ENCODE data around the gene ARHGAP33. TPM values are rescaled to one million over a fixed set of nuclear protein-coding genes. Genes with fewer than 3 reads are reported as not detected.
"Not testable (repeated sequence)": the region's sequence is repeated elsewhere in the genome, so short reads cannot be mapped to it uniquely, and the experiment has no call there.

The ARHGAP33 gene
- total and polyA plus RNA-seq, 4 donors = 3.1 to 16.6 (median 12.2) TPM

GRCh38 chr19:35792312-35792711 is 16.9 kb downstream of the ARHGAP33 start:
- WGBS, 2 donors = 86 to 88% methylated on average over 15 of the region's 15 CpGs
- Histone ChIP-seq H3K9me3 (ENCODE audit: control insufficient read depth in 4 of 4, insufficient read depth in 3 of 4, low read length in 3 of 4) (no peaks in the 10 kb centered on the region), H3K4me1 (ENCODE audit: control insufficient read depth in 5 of 5, insufficient read depth in 5 of 5, low read length in 5 of 5) (no peaks in the 10 kb centered on the region), H3K27me3 (ENCODE audit: control insufficient read depth in 3 of 3, insufficient read depth in 3 of 3, low read length in 2 of 3) (peaks cover 0 to 10% (median 3%) of the 10 kb centered on the region in 3 donors), H3K27ac (ENCODE audit: low read depth in 1 of 2, low read length in 1 of 2) (no peak overlapping the region), H3K36me3 (ENCODE audit: control insufficient read depth in 4 of 4, insufficient read depth in 4 of 4, low read length in 4 of 4) (no peaks in the 10 kb centered on the region), H3K9ac (ENCODE audit: insufficient read depth in 1 of 2, low read length in 2 of 2) (no peak overlapping the region), H3K4me3 (no peak overlapping the region)
- DNase-seq (no peak), ATAC-seq (ENCODE audit: insufficient read depth, low FRiP score) (no peak)
- TF ChIP-seq CTCF (IDR thresholded peaks at IDR 0.05; ENCODE audit: control extremely low read depth, extremely low read depth) = no peak

GRCh38 chr19:35792888-35793287 is 17.5 kb downstream of the ARHGAP33 start:
- no peak for DNase-seq
- no peaks in the 10 kb centered on the region for H3K36me3 ChIP-seq (ENCODE audit: control insufficient read depth in 4 of 4, insufficient read depth in 4 of 4, low read length in 4 of 4)
- H3K27me3 ChIP-seq (ENCODE audit: control insufficient read depth in 3 of 3, insufficient read depth in 3 of 3, low read length in 2 of 3) = peaks cover 0 to 11% (median 4%) of the 10 kb centered on the region in 3 donors
- ATAC-seq (ENCODE audit: insufficient read depth, low FRiP score) = no peak
- no peaks in the 10 kb centered on the region for H3K9me3 ChIP-seq (ENCODE audit: control insufficient read depth in 4 of 4, insufficient read depth in 3 of 4, low read length in 3 of 4)
- H3K4me3 ChIP-seq = no peak overlapping the region
- H3K27ac ChIP-seq (ENCODE audit: low read depth in 1 of 2, low read length in 1 of 2) = no peak overlapping the region
- H3K9ac ChIP-seq (ENCODE audit: insufficient read depth in 1 of 2, low read length in 2 of 2) = no peak overlapping the region
- no peak for TF ChIP-seq CTCF (IDR thresholded peaks at IDR 0.05; ENCODE audit: control extremely low read depth, extremely low read depth)
- 78 to 83% methylated on average over 8 of the region's 8 CpGs for WGBS, 2 donors
- peaks cover 0 to 3% (median 0%) of the 10 kb centered on the region in 5 donors for H3K4me1 ChIP-seq (ENCODE audit: control insufficient read depth in 5 of 5, insufficient read depth in 5 of 5, low read length in 5 of 5)

- 77 to 82% methylated on average over 7 of the region's 7 CpGs for WGBS, 2 donors
Observed at GRCh38 chr19:35793381-35794165, 18.2 kb downstream of the ARHGAP33 start.

GRCh38 chr19:35795564-35795963 is 20.2 kb downstream of the ARHGAP33 start:
- DNase-seq; H3K27ac ChIP-seq (ENCODE audit: low read depth in 1 of 2, low read length in 1 of 2); H3K4me3 ChIP-seq; H3K4me1 ChIP-seq (ENCODE audit: control insufficient read depth in 5 of 5, insufficient read depth in 5 of 5, low read length in 5 of 5); H3K9me3 ChIP-seq (ENCODE audit: control insufficient read depth in 4 of 4, insufficient read depth in 3 of 4, low read length in 3 of 4); H3K36me3 ChIP-seq (ENCODE audit: control insufficient read depth in 4 of 4, insufficient read depth in 4 of 4, low read length in 4 of 4); ATAC-seq (ENCODE audit: insufficient read depth, low FRiP score); H3K9ac ChIP-seq (ENCODE audit: insufficient read depth in 1 of 2, low read length in 2 of 2): not testable (repeated sequence)
- WGBS, 2 donors = 89 to 95% methylated on average over 1 of the region's 1 CpG
- H3K27me3 ChIP-seq (ENCODE audit: control insufficient read depth in 3 of 3, insufficient read depth in 3 of 3, low read length in 2 of 3) = peaks cover 0 to 11% (median 7%) of the 10 kb centered on the region in 3 donors

More at GRCh38 chr19:35793381-35794165, 18.2 kb downstream of the ARHGAP33 start:
- H3K4me1 ChIP-seq (ENCODE audit: control insufficient read depth in 5 of 5, insufficient read depth in 5 of 5, low read length in 5 of 5) = peaks cover 0 to 4% (median 0%) of the 10 kb centered on the region in 5 donors
- no peak for ATAC-seq (ENCODE audit: insufficient read depth, low FRiP score)
- peaks cover 0 to 11% (median 7%) of the 10 kb centered on the region in 3 donors for H3K27me3 ChIP-seq (ENCODE audit: control insufficient read depth in 3 of 3, insufficient read depth in 3 of 3, low read length in 2 of 3)
- no peak overlapping the region for H3K9ac ChIP-seq (ENCODE audit: insufficient read depth in 1 of 2, low read length in 2 of 2)
- no peak for DNase-seq
- H3K36me3 ChIP-seq (ENCODE audit: control insufficient read depth in 4 of 4, insufficient read depth in 4 of 4, low read length in 4 of 4) = no peaks in the 10 kb centered on the region
- no peak for TF ChIP-seq CTCF (IDR thresholded peaks at IDR 0.05; ENCODE audit: control extremely low read depth, extremely low read depth)
- H3K27ac ChIP-seq (ENCODE audit: low read depth in 1 of 2, low read length in 1 of 2) = no peak overlapping the region
- H3K4me3 ChIP-seq = no peak overlapping the region
- no peaks in the 10 kb centered on the region for H3K9me3 ChIP-seq (ENCODE audit: control insufficient read depth in 4 of 4, insufficient read depth in 3 of 4, low read length in 3 of 4)

Data from lung (tissue), 12 donors.